ENCODE data around the gene ROR2.

GRCh38 chr9:91643481-91644077 lies 306.4 kb downstream of the ROR2 start:
- TF ChIP-seq POLR2A (IDR thresholded peaks at IDR 0.05; ENCODE audit: low read depth, low read length) (no peak), SPI1 (IDR thresholded peaks at IDR 0.05; ENCODE audit: low read depth, low read length) (no peak), POLR2AphosphoS5 (IDR thresholded peaks at IDR 0.05; ENCODE audit: low read depth, low read length) (no peak), TAF1 (IDR thresholded peaks at IDR 0.05; ENCODE audit: low read depth, low read length) (no peak)
